T1000 (cell line): ENCODE data around the gene MAN2B2.

Experiments
- DNase-seq: peaks from one replicate; lab custom pipeline; 2025; ENCODE audit warnings: mixed read lengths; lab: John Stamatoyannopoulos, UW

MAN2B2 gene

GRCh38 chr4:6595897-6596537, 21.0 kb downstream of the MAN2B2 start:
- no peak for DNase-seq

- no peak for DNase-seq
Observed at GRCh38 chr4:6596948-6597347, 22.0 kb downstream of the MAN2B2 start.

- no peak for DNase-seq
Observed at GRCh38 chr4:6598127-6598526, 23.1 kb downstream of the MAN2B2 start.

GRCh38 chr4:6598641-6599040, 23.7 kb downstream of the MAN2B2 start:
- no peak for DNase-seq

- no peak for DNase-seq
Observed at GRCh38 chr4:6601661-6602250, 26.8 kb downstream of the MAN2B2 start.

- no peak for DNase-seq
Observed at GRCh38 chr4:6602289-6602688, 27.3 kb downstream of the MAN2B2 start.

GRCh38 chr4:6603128-6603527, 28.1 kb downstream of the MAN2B2 start:
- DNase-seq: no peak

GRCh38 chr4:6605114-6605513, 30.1 kb downstream of the MAN2B2 start:
- DNase-seq: no peak

GRCh38 chr4:6605605-6606004, 30.6 kb downstream of the MAN2B2 start:
- DNase-seq: no peak

GRCh38 chr4:6606465-6607235, 31.7 kb downstream of the MAN2B2 start:
- no peak for DNase-seq

GRCh38 chr4:6607368-6608055, 32.5 kb downstream of the MAN2B2 start:
- no peak for DNase-seq

- DNase-seq: no peak
Observed at GRCh38 chr4:6608758-6609414, 33.9 kb downstream of the MAN2B2 start.

- DNase-seq: no peak
Observed at GRCh38 chr4:6609415-6610079, 34.6 kb downstream of the MAN2B2 start.

GRCh38 chr4:6610856-6611430, 36.0 kb downstream of the MAN2B2 start:
- DNase-seq: no peak

- DNase-seq: no peak
Observed at GRCh38 chr4:6612961-6613675, 38.1 kb downstream of the MAN2B2 start.

GRCh38 chr4:6613676-6614651, 39.0 kb downstream of the MAN2B2 start:
- no peak for DNase-seq

GRCh38 chr4:6614701-6615230, 39.8 kb downstream of the MAN2B2 start:
- no peak for DNase-seq

GRCh38 chr4:6616087-6616995, 41.4 kb downstream of the MAN2B2 start:
- no peak for DNase-seq
